Endothelial cell of umbilical vein (primary cell): Measurements from ENCODE around the gene UQCR10.

ENCODE experiments used
- CTCF ChIP-seq, 2 donors: IDR thresholded peaks; 1 replicate in 1 of 2; 2 replicates in 1 of 2; pipeline ENCODE4 v1.5.1; 2011; ENCODE audit warnings: low read length in 2 of 2, mild to moderate bottlenecking in 2 of 2, moderate library complexity in 2 of 2, control low read depth in 1 of 2, inconsistent platforms in 1 of 2, low read depth in 1 of 2; ENCODE audit not compliant: insufficient read depth in 1 of 2; ENCODE audit errors: extremely low read depth in 1 of 2
- EZH2 ChIP-seq: IDR thresholded peaks from 2 replicates; pipeline ENCODE4 v1.6.1; 2012; ENCODE audit warnings: borderline replicate concordance, low read depth, mild to moderate bottlenecking, moderate library complexity, low read length, inconsistent platforms; ENCODE audit not compliant: severe bottlenecking
- JUN ChIP-seq: IDR thresholded peaks from 2 replicates; pipeline ENCODE4 v1.6.1; 2011; ENCODE audit warnings: borderline replicate concordance, low read depth; ENCODE audit not compliant: insufficient read length, insufficient read depth
- POLR2A ChIP-seq: IDR thresholded peaks from 2 replicates; pipeline ENCODE4 v1.6.1; 2012; ENCODE audit warnings: low read depth, mild to moderate bottlenecking, control low read depth, low read length

GRCh38 chr22:29797351-29797750, 30.2 kb downstream of the UQCR10 start:
- TF ChIP-seq JUN (no peak), POLR2A (no peak), EZH2 (no peak), CTCF (IDR thresholded peaks at IDR 0.05; ENCODE audit: extremely low read depth in 1 of 2, insufficient read depth in 1 of 2, low read depth in 1 of 2, low read length in 2 of 2) (no peak)
